ENCODE measurements around the gene KIAA2012.
A peak's percentile ranks its signal among the peaks of the same experiment; 100 is the strongest.

Gene KIAA2012

GRCh38 chr2:202072737-202073401 is at the start of gene KIAA2012:
Gene KIAA2012, plus strand, starts transcription at chr2:202073255. Its CDS starts 373 bp downstream, at chr2:202073628.
- DNase-seq, result peak; percentile 6

- DNase-seq, result no peak
These were observed 49.2 kb upstream of the KIAA2012 start for GRCh38 chr2:202023904-202024266.

DNA sequence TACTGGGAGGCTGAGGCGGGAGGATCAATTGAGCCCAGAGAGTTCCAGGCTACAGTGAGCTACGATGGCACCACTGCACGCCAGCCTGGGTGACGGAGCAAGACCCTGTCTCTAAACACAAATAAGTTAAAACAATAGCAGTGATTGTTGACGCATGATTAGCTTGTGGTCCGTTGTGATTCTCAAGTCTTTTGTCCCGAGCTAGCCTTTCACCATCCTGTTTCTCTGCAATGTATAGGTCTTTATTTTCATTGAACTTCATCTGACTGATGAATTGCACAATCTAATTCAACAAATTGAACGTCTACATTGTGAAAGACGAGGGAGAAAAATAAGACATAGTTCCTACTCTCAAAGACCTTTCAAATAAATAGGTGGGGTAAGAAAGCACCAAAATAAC is 48.2 kb upstream of the KIAA2012 start:
- DNase-seq, result no peak

GRCh38 chr2:202025816-202026215 is 47.2 kb upstream of the KIAA2012 start:
- DNase-seq, result no peak

DNA sequence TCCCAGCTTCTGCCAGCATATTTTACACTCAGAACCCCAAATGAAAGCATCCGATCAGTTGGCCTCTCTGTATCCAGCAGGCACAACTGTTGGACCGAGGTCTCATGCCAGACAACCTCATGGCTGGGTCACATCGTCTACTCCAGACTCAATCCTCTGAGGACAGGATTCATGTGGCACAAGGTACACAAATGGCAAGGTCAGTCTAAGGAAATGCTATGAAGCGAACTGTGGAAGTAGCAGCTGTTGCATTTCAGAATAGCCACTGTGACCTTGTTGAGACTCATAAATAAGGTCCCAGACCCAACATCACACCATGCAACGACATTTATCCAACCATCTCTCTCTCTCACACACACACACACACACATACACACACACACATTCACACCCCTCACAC is 46.5 kb upstream of the KIAA2012 start:
- DNase-seq, result no peak

DNA sequence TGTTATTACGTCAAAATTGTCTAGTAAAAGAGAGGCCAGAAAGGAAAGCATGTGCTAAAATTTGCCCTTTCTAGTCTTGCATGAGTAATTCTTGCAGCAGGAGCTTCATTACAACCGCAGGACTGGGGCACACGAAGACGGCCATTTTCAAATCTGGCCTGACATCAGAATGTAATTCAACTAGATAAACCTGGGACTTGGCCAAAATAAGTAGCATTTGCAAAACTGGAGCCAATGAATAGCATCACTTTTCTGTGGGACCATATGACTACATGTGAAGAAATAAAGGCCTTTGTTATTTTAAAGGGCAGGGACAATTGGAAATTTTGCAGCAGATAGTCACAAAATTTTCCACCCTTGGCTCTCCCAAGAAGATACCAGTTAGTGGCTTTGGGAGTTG is 42.4 kb upstream of the KIAA2012 start:
- no peak for DNase-seq

GRCh38 chr2:202031246-202031951 is 41.7 kb upstream of the KIAA2012 start:
- no peak for DNase-seq

GRCh38 chr2:202032846-202033316 is 40.2 kb upstream of the KIAA2012 start:
- peak; percentile 54 for DNase-seq

DNA sequence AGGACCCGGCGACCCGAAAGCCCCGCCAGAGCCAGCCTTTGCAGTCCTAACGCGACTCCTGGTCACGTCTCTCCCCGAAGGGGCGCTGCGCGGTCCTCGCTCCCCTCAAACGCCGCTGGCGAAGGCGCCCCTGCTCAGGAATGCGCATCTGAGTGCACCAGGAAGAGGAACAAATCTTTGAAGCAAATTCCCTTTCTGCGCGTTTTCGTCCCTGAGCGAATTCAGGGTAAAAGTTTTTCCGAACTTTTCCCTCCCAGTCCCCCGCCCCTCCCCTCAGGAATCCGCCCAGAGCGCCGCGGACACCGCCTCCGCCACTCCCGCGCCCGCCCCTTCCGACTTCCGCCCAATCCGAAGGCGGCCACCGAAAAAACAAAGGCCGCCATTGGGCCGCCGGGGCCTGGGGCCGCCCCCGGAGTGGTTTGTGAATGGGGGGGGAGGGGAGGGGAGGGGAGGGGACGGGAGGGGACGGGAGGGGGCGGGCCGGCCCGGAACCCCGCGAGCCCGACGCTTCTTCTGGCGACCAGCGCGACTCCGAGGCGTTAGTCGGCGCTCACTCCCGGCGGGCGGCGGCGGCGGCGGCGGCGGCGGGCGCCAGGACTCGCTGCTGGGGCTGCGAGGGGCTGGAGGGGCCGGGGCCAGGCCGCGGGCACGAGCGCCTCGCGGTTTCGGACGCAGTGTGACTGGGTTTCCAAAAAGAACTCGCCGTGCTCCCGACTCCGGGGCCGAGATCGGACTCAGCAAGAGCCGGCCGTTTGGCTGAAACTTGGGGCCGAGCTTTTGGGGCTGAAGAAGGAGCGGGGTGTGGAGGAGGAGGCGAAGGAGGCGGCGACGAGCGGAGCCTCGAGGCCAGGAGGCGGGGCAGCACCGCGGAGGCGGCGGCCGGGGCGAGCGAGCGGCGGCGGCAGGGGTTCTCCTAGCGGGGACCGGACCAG is 39.5 kb upstream of the KIAA2012 start, which contains the start of gene FZD7:
Gene FZD7, plus strand, starts transcription at position 539 of the 932 bp plus-strand sequence. CDS start 793 bp downstream, outside the sequence.
- peak; percentile 91 for DNase-seq

DNA sequence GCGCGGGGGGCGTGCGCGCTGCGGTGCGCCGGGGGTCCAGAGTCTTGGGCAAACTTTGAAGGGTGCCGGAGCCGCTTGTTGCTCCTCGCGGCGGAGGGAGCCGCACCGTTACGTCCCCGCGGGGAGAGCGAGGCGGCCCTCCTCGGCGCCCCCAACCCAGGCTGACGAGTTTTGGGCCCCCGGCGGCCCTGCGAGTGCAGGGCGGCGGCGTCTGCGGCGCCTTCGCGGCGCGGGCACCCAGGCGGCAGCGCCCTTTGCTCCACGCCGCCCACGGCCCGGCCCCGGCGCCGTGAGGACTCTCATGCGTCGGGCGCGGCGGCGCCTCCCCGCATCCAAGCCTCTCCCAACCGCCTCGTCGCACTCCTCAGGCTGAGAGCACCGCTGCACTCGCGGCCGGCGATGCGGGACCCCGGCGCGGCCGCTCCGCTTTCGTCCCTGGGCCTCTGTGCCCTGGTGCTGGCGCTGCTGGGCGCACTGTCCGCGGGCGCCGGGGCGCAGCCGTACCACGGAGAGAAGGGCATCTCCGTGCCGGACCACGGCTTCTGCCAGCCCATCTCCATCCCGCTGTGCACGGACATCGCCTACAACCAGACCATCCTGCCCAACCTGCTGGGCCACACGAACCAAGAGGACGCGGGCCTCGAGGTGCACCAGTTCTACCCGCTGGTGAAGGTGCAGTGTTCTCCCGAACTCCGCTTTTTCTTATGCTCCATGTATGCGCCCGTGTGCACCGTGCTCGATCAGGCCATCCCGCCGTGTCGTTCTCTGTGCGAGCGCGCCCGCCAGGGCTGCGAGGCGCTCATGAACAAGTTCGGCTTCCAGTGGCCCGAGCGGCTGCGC is 38.6 kb upstream of the KIAA2012 start:
- peak; percentile 52 for DNase-seq

- no peak for DNase-seq
These were observed 37.7 kb upstream of the KIAA2012 start for GRCh38 chr2:202035089-202035940.

DNA sequence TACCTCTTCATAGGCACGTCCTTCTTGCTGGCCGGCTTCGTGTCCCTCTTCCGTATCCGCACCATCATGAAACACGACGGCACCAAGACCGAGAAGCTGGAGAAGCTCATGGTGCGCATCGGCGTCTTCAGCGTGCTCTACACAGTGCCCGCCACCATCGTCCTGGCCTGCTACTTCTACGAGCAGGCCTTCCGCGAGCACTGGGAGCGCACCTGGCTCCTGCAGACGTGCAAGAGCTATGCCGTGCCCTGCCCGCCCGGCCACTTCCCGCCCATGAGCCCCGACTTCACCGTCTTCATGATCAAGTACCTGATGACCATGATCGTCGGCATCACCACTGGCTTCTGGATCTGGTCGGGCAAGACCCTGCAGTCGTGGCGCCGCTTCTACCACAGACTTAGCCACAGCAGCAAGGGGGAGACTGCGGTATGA is 37.1 kb upstream of the KIAA2012 start:
- DNase-seq, result no peak

- DNase-seq, result peak; percentile 14
These were observed 36.4 kb upstream of the KIAA2012 start for GRCh38 chr2:202036601-202037037.

DNA sequence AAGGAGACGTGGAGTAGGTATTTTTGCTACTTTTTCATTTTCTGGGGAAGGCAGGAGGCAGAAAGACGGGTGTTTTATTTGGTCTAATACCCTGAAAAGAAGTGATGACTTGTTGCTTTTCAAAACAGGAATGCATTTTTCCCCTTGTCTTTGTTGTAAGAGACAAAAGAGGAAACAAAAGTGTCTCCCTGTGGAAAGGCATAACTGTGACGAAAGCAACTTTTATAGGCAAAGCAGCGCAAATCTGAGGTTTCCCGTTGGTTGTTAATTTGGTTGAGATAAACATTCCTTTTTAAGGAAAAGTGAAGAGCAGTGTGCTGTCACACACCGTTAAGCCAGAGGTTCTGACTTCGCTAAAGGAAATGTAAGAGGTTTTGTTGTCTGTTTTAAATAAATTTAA is 36.0 kb upstream of the KIAA2012 start:
- no peak for DNase-seq

DNA sequence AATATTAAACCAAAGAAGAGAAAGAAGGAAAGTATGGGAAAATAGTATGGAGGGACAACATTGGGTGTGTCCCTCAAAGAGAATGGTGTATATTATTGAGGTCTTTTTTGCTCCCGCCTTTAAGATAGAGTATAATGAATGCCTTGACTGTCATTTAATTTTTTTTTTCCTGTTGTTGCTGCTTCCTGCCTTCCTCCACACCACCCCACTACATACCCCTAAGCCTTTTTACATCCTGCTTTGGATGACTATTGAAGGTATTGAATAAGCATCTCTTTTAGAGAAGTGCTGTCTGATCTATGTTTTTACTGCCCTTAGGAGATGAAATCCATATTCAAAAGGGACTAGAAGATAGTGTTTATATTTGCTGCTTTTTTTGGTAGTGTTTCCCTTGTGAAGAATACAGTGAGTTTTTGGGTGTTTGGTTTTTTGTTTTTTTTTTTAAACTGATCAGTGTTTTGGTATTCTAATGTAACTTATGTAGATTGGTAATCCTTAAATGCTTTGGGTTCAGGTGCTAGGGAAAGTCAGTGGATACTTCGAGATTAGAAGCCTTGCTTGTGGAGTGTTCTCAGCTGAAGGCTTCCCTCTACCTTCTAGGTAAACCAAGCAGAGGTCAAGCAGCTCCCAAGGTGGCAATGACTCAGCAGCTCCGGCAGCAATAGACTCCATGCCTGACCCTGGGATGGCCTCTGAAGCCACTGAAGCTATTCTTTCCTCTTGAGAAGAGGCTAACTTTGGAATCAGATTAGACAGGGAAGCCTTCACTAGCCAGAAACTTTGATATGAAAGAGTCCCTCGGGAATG is 34.4 kb upstream of the KIAA2012 start:
- DNase-seq, result peak; percentile 47

- DNase-seq, result peak; percentile 69
These were observed 33.6 kb upstream of the KIAA2012 start for GRCh38 chr2:202039278-202040078.

DNA sequence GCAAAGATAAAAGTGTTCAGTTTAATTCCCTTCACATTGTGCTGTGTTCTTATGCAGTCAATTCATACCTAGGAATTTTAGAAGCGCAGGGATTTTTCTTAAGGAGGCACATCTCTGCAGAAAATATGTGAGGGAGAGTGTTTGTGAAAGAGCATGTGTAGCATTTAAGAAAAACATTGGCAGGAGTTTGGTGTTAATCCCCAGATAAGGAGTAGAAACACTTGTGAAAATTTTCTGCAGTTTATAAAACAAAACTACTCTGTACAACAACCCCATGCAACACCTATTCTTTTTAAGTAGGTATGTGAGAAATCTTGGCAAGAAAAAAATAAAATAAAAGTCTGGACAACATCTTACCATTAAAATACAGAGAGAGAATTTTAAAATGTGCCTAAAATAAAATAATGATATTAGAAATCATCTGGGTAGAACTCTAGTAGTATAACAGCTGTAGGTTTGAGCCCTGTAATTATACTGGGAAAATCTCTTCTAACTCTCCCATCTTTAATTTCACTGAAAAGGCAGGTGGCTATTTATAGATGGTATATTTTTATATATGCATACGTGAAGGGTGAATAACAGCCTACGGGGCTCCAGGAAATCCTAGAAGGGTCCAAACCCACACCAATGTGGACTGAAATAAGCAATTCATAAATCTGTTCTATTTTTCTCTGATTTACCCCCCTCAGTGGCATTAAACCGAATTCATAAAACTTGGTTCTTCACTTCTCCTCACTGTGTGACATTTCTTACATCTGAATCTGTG is 32.8 kb upstream of the KIAA2012 start:
- DNase-seq, result peak; percentile 31

DNA sequence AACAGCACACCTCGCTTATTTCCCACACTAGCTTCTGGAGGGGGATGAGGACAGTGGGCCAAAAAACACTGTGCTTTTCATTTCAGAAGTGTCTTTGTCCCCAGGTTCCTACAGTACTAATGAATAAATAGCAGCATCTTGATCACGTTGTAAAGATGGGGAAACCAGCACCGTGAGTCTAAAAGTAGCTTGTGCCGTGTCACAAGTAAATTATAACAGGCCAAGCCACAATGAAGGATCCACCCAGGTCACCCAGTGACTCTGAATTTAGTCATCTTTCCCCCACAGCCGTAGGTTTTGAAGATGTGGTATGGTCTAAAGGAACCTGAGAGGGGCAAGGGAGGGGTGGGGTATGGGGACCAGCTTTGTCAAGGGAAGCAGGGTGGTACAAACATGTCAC is 30.6 kb upstream of the KIAA2012 start:
- peak; percentile 28 for DNase-seq

- DNase-seq, result no peak
These were observed 29.6 kb upstream of the KIAA2012 start for GRCh38 chr2:202043475-202043874.

Measured in NCI-H69 (cell line).